Myocyte (in vitro differentiated cells): ENCODE results near the gene ADGRV1. TPM values are rescaled to one million over a fixed set of nuclear protein-coding genes. Genes with fewer than 3 reads are reported as not detected.
"Not testable (repeated sequence)": the region's sequence is repeated elsewhere in the genome, so short reads cannot be mapped to it uniquely, and the experiment has no call there.

ENCODE experiments used
- DNase-seq: peaks from one replicate; pipeline ENCODE4 v3.0.0-alpha.2; 2012; ENCODE audit warnings: low read depth
- total RNA-seq: library from RNA; depleted of rRNA; stranded (reverse); fragments of >200 nt; gene quantifications from 2 replicates; pipeline ENCODE4 v1.2.3, GENCODE V29; 2014

Gene ADGRV1
- total RNA-seq, 1 donor from 2014 or later, result 3.9 TPM

DNA sequence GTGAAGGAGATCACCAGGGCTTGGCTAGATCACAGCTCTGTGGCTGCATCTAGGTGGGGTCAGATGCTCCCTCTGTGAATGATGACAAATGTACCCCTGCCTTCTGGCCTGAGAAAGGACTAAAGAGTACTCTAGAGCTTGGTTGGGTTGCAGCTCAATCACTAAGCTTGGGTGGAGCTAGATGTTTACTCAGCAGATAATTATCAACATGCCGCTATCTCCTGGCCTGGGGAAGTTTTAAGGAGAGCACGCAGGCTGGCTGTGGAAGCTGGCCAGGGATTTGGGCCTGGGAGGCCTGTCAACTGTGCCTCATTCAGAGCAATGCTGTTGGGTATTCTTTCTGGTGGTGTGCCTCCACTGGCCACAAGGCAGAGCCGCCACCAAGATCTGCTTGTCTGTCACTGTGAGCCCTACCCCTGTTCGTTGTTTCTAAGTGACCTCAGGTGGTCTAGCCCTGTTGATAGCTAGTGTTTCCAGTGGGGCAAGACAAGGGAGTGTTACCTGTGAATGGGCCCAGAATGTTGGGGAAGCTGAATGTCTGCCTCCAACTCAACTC, 181.7 kb downstream of the ADGRV1 start:
- no peak for DNase-seq

DNA sequence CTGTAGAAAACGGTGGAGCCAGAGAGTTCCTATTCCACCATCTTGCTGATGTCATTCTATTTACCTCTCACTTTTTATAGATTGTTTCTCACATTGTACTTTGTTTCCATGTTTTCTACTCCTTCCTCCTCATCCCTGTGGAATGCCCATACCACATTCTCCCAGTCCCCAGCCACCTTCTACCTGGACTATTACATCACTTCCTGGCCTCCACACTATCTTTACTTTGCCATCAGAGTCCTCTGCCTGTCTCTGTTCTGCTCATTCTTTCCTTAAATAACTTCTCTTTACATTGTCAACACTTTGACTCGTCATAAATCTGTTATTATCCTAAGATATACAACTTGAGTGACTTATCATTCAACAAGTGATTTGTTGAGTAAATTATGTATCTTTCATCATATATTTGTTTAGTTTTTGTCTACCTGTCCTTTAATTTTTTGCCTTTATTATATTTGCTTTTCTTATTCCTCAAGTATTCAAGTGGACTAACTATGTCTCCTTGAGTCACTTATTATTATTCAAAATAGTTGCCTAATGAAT, 182.5 kb downstream of the ADGRV1 start:
- no peak for DNase-seq

DNA sequence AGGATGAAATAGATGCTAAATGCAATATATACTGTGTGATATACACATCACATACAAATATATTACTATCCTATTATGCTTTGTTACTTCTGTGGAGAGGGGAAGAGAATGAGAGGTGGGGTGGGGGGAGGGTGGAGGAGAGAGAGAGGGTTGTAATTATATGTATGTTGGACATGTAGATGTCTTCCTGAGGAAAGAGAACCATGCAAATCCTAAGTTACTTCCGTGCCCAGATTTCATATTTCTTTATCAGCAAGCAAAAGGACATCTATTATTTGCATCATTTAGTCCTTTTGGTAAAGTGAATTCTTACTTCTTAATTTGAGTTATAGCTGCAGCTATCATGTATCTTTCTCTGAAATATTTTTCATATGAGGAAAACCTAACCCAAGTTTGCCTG, 187.5 kb downstream of the ADGRV1 start:
- no peak for DNase-seq

DNA sequence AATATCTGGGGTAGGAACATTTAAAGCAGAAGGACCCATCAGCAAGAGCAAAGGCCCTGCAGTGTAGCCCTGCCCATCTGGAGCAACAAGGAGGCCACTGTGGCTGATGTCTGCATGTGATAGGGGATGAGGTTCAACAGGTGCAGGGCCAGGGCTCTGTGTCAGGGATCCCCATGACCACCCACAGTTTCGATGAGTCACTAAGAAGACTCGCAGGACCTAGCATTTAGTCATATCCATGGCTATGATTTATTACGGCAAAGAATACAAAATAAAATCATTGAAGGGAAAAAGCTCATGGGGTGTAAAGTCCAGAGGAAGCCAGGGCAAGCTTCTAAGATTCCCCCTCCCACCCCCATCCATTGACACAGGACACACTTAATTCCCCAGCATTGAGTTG, 188.6 kb downstream of the ADGRV1 start:
- peak; percentile 84 for DNase-seq

DNA sequence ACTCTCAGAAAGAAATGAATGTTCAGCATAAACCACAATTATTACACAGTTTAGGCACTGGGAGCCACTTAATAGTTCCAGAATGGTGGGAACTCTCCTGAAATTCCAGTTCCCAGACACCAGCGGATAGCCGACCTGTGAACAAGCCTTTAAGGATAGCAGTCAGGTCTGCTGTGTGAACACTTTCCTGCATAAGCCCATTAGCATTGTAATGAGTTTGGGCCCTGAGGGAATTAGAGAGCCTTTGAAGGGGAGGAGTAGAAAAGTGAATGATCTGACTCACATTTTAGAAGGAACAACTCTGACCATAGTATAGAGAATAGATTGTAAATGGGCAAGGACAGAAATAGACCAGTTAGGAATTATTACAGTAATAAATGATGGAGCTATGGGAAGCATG, 189.1 kb downstream of the ADGRV1 start:
- peak; percentile 1 for DNase-seq

DNA sequence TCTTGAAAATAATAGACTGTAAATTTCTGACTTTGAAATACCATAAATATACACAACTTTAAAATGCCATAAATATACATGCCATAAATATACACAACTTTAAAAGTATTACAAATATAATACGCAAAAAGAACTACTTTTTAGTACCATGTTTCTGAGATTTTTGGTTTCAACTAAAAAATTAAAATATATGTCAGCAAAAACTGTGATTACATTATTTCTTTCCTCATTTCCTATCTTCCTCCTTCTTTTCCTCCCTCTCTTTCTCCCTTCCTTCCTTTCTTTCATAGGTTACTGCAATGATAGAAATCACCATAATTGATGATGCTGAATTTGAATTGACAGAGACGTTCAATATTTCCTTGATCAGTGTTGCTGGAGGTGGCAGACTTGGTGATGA, 200.5 kb downstream of the ADGRV1 start:
- no peak for DNase-seq

DNA sequence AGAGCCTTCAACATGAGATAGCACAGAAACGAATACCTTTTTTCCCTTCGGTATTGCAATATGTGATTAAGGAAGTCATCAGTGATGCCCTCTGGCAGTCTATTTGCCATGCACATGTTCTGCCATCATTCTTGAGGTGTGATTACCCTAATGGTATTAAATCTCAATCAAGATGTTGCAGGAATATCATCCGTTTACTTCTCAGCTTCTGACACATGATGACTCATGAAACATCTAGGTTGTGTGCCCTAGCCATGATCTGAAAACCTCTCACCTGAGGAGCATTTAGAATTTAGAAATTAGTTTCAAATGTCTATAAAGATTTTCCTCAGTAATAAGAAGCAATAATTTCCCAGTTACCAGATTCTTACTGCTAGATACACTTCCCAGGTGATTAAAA, 209.1 kb downstream of the ADGRV1 start:
- DNase-seq, result no peak

DNA sequence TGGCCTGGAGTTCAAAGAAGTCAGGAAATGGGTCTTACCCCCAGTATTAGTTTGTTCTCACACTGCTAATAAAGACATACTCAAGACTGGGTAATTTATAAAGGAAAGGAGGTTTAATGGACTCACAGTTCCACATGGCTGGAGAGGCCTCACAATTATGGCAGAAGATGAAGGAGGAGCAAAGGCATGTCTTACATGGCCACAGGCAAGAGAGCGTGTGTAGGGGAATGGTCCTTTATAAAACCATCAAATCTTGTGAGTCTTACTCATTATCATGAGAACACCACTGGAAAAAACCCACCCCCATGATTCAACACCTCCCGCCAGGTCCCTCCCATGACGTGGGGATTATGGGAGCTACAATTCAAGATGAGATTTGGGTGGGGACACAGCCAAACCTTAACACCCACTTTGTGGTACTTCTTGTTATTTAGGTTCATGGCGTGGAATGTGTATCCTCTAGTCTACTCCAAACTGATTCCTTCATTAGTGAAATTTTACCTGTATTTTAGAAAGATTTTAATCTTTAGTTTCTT, 211.5 kb downstream of the ADGRV1 start:
- DNase-seq, result not testable (repeated sequence)

DNA sequence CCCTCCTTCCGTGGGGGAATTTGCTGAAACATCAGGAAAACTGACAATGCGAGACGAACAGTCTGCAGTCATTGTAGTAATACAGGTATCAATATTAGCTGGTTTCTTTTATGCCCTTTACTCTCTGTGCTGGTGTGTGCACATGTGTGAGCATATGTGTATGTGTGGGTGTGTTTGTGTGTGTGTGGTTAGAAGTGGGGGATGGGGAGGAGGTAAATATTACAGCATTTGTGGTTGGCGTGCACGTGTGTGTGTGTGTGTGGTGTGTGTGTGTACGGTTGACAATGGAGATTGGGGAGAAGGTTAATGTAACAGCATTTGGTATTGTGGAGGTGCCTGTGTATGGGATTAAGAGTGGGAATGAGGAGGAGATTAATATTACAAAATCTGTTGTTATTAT, 219.4 kb downstream of the ADGRV1 start:
- no peak for DNase-seq

DNA sequence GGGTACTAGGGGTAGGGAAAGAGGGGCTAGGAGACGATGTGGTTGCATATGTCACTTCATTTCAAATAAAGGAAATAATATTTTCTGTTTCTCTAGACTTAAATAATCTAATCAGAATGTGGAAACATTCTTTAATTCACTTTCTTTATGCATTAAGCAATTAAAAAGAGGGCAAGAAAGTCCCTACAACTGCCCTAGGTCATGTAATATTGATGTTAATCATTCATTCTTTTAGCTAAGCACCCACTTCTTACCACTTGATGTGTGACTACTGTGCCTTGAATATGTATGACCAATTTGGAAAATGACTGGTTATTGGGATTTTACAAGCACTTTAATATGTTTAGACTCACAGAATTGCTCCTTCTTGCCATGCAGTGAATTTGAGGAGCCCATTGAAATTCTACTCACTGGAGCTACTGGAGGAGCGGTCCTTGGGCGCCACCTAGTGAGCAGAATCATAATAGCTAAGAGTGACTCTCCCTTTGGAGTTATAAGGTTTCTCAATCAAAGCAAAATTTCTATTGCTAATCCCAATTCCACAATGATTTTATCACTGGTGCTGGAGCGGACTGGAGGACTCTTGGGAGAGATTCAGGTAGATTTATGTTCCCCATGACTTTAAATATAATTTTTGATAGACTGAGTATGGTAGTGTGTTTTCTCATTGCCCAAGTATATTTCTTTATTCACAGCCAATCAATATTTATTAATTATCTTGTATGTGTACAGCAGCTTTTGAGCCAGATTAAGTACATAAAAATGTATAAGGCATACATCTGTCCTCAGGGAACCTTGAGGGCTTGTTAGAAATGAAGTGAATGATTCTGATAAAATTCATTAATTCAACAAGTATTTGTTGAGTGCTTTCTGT, 225.1 kb downstream of the ADGRV1 start:
- DNase-seq, result peak; percentile 78

DNA sequence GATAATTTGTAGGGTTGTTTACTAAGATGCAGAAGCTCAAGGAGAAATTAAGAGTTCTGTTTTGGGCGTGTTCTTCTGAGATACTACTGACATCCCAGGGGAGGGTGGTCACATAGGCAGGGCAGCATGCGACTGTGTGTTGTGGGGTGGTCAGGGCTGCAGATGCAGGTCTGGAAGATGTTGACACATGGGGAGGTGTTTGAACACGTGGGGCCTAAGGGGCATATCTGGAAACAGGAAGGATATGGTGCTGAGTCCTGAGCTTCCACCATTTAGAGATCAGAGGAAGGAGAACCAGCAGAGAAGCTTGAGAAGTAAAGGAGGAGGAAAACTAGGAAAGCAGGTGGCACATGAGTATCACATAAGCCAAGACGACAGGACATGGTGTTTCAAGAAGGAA, 228.2 kb downstream of the ADGRV1 start:
- no peak for DNase-seq

DNA sequence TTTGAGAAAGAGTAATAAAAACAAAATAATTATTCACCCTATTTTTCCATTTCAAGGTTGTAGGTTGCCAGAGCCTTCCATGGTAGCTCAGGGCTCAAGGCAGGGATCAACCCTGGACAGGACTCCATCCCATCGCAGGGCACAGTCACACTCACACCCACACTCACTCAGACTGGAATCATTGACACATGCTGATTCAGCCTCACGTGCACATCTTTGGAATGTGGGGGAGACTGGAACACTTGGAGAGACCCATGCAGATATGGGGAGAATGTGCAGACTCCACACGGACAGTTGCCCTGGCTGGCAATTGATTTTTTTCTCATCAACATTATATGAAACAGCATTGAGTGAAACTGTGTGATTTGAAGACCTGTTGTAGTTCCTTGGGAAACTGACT, 234.1 kb downstream of the ADGRV1 start:
- peak; percentile 11 for DNase-seq

DNA sequence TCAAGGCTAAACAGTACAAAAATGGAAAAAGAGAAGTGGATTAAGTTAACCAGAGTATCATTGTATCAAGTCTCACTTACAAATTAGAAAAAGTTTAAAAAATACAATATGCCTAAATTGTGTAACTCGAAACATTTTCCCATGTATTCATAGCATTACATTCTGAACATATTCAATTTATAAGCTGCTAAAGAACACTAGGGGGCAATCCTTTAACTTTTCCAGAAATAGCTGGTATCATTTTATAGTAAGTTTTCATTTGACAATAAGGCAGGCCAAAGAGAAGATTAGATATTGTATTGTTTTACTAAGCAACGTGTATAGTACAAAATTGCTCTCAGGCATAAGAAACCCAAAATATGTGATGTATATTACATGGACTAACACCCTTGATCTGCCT, 234.6 kb downstream of the ADGRV1 start:
- no peak for DNase-seq

DNA sequence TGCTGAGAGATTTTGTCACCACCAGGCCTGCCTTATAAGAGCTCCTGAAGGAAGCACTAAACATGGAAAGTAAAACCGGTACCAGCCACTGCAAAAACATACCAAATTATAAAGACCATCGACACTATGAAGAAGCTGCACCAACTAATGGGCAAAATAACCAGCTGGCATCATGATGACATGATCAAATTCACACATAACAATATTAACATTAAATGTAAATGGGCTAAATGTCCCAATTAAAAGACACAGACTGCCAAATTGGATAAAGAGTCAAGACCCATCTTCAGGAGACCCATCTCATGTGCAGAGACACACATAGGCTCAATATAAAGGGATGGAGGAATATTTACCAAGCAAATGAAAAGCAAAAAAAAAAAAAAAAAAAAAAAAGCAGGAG, 238.3 kb downstream of the ADGRV1 start:
- DNase-seq, result not testable (repeated sequence)

DNA sequence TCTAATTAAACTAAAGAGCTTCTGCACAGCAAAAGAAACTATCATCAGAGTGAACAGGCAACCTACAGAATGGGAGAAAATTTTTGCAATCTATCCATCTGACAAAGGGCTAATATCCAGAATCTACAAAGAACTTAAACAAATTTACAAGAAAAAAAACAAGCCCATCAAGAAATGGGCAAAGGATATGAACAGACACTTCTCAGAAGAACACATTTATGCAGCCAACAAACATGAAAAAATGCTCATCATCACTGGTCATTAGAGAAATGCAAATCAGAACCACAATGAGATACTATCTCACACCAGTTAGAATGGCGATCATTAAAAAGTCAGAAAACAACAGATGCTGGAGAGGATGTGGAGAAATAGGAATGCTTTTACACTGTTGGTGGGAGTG, 241.5 kb downstream of the ADGRV1 start:
- DNase-seq, result not testable (repeated sequence)

DNA sequence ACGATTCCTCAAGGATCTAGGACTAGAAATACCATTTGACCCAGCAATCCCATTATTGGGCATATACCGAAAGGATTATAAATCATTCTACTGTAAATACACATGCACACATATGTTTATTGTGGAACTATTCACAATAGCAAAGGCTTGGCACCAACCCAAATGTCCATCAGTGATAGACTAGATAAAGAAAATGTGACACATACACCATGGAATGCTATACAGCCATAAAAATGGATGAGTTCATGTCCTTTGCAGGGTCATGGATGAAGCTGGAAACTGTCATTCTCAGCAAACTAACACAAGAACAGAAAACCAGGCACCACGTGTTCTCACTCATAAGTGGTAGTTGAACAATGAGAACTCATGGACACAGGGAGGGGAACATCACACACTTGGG, 241.9 kb downstream of the ADGRV1 start:
- not testable (repeated sequence) for DNase-seq

DNA sequence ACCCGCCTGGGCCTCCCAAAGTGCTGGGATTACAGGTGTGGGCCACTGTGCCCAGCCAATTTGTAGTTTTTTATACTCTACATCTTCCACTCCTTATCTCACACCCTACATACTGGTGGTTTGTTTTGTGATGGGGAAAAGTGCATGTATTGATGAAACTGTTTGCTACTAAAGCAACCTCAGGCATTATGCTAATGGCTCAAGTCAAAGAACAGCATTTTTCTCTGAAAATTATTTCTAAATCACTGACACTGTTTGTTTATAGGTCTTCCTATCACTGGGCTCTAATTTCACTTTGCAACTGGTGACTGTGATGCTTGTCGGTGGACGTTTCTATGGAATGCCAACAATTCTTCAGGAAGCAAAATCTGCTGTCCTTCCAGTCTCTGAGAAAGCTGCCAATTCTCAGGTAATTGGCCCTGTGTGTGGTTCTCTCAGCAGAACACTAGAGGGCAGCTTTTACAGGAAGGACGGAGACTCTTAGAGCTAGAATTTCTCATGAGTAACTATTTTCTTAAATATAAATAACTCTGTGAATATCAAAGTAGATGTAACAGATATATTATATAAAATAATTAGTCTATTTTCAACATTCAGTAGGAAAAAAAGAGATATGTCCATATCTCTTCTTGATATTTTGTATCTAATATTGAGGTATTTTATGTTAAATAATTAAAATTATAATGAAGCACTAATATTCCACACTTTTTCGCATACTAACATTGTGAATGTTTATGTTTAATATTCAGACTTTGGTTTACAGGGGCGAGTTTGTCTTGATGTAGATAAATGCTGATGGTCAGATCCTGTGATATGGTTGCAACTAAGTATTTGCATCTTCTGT, 244.1 kb downstream of the ADGRV1 start:
- DNase-seq, result peak; percentile 33

DNA sequence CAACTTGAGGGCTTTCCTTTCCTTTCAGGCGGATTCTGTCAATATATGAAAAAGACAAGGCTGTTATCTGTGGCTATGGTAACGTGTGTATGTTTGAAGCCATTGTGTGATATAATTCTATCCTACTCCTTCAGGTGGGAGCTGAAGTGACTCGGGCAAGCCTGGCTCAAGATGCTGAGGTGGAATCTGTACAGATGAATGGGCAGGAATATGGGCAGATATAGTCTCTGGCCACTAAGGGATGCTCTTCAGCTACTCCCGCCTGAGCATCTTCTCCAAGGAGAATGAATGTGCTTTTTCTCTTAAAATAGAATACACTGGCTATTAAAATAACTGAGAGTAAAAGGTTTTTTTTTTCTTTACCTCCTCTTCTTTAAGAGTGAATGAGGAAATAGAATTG, 244.8 kb downstream of the ADGRV1 start:
- DNase-seq, result no peak

DNA sequence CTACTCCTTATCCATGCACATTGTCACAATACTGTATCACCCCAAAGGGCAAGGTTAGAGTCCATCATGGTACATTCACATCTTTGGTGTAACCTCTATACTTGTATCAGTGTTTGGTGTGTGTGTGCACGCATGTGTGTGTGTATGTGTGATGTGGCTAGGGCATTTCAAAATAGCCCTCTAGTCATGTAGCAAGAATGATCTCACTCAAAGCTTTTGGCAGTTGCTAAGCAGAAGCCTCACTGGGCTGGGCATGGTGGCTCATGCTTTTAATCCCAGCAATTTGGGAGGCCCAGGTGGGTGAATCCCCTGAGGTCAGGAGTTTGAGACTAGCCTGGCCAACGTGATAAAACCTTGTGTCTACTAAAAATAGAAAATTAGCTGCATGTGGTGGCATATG, 245.3 kb downstream of the ADGRV1 start:
- peak; percentile 39 for DNase-seq

DNA sequence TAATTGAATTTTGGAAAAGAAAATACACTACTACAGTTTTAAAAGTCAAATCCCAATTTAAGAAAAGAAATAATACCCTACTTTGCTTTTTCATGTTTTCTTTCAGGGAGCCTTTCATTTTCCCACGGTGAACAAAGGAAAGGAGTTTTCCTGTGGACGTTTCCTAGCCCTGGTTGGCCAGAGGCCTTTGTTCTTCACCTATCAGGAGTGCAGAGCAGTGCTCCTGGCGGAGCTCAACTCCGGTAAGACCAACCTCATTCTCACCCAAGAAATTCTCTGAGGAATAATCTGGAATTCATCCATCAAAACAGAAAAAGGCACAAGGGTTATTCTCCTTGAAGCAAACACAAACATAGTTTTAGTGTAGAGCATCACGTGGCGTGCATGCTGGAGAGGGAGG, 248.9 kb downstream of the ADGRV1 start:
- no peak for DNase-seq

DNA sequence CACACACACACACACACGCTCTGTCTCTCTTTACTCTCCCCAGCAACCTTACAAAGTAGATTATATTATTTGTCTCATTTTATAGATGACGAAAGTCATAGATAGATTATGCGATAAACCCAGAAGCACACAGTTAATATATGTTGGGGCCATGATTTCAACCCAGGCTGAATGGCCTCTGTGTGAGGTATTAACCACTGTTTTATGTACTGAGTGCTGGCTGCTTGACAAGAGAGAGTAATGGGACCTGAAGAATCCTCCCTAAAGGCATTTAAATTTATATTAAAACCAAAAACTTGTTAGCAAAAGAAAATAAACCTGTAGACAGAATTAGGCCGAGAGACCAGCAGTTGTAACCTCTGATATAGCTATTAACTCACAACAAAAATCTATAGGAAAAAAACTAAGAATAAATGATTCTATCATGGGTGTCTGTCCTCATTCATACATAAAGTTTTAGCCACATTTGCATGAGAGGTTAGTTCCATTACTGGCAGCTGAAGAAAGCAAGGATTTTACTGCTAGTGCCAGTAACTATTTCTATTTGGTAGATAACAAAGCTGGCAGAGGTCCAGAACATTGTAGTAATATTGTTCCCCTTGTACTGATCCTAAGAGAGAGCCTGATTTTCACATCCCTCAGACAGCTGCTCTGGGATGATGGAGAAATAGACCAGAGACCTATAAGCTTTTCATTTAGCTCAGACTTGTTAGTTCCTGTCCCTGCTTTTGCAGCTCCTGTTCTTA, 250.9 kb downstream of the ADGRV1 start:
- peak; percentile 31 for DNase-seq
